ENCODE results near the gene HS6ST2.

The HS6ST2 gene

GRCh38 chrX:132623300-132623699, 335.1 kb downstream of the HS6ST2 start:
- DNase-seq (ENCODE audit: low read depth) = no peak
- H3K4me3 ChIP-seq (ENCODE audit: low read depth, low read length) = no peak overlapping the region
- no peak for TF ChIP-seq CTCF (IDR thresholded peaks at IDR 0.05; ENCODE audit: insufficient read depth, low read depth, low read length, missing control alignments)

GRCh38 chrX:132622130-132622529, 336.3 kb downstream of the HS6ST2 start:
- DNase-seq (ENCODE audit: low read depth) = no peak
- H3K4me3 ChIP-seq (ENCODE audit: low read depth, low read length) = no peak overlapping the region
- no peak for TF ChIP-seq CTCF (IDR thresholded peaks at IDR 0.05; ENCODE audit: insufficient read depth, low read depth, low read length, missing control alignments)

GRCh38 chrX:132618810-132619209, 339.6 kb downstream of the HS6ST2 start:
- H3K4me3 ChIP-seq (ENCODE audit: low read depth, low read length) = no peak overlapping the region
- no peak for DNase-seq (ENCODE audit: low read depth)
- no peak for TF ChIP-seq CTCF (IDR thresholded peaks at IDR 0.05; ENCODE audit: insufficient read depth, low read depth, low read length, missing control alignments)

- peak; percentile 47 for TF ChIP-seq CTCF (IDR thresholded peaks at IDR 0.05; ENCODE audit: insufficient read depth, low read depth, low read length, missing control alignments)
- H3K4me3 ChIP-seq (ENCODE audit: low read depth, low read length) = no peak overlapping the region
- DNase-seq (ENCODE audit: low read depth) = peak; percentile 58
Measured at GRCh38 chrX:132615391-132616131, 342.9 kb downstream of the HS6ST2 start.

- H3K4me3 ChIP-seq (ENCODE audit: low read depth, low read length) = no peak overlapping the region
- DNase-seq (ENCODE audit: low read depth) = peak; percentile 2
- TF ChIP-seq CTCF (IDR thresholded peaks at IDR 0.05; ENCODE audit: insufficient read depth, low read depth, low read length, missing control alignments) = peak; percentile 26
Measured at GRCh38 chrX:132614297-132614696, 344.1 kb downstream of the HS6ST2 start.

- DNase-seq (ENCODE audit: low read depth) = no peak
- no peak for TF ChIP-seq CTCF (IDR thresholded peaks at IDR 0.05; ENCODE audit: insufficient read depth, low read depth, low read length, missing control alignments)
- no peak overlapping the region for H3K4me3 ChIP-seq (ENCODE audit: low read depth, low read length)
Measured at GRCh38 chrX:132613801-132614200, 344.6 kb downstream of the HS6ST2 start.

All from GM12865 (cell line).